ENCODE results near the gene HLX.

The HLX gene, protein sequence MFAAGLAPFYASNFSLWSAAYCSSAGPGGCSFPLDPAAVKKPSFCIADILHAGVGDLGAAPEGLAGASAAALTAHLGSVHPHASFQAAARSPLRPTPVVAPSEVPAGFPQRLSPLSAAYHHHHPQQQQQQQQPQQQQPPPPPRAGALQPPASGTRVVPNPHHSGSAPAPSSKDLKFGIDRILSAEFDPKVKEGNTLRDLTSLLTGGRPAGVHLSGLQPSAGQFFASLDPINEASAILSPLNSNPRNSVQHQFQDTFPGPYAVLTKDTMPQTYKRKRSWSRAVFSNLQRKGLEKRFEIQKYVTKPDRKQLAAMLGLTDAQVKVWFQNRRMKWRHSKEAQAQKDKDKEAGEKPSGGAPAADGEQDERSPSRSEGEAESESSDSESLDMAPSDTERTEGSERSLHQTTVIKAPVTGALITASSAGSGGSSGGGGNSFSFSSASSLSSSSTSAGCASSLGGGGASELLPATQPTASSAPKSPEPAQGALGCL

DNA sequence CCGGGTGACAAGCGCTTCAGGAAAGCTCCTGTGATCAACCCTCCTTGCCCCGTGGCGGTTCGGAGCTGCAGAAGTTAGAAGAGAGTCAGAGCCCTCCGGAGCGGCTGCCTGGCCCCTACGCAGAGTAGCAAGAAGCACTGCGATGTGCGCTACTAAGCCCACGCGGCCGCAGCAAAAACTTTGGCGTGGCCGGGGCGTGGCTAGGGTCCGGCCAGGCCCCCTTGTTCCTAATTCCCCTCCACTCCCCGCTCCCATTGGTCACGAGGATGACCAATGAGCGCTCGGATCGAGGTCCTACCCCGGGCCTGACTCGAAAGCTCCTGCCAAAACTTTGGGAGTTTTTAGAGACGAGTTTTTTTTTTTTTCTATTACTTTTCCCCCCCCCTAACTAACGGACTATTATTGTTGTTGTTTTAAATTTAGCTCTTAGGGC, at the start of gene HLX:
TSS of gene HLX (plus strand) at position 368 of the 433 bp plus-strand sequence. CDS start 415 bp downstream, outside the sequence.
- DNase-seq (ENCODE audit: low read depth in 3 of 3): no peak

DNA sequence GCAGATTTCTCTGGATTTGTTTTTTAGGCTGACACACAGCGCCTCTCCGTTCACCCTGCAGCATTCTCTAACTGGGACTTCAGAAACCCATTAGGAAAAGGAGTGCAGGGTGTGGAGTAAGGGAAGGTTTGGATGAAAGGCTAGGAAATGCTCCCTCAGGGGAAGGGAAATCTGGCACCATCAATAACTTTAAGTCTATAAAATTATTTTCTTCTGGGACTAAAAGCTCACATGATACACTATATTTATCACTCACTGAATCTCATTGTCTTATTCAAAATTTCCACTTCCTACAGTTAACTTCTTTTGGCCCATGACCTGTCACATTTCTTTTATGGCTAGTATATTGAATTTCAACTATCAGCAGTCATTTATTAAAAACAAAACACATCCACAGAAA, 45.8 kb upstream of the HLX start:
- no peak for DNase-seq (ENCODE audit: low read depth in 3 of 3)

DNA sequence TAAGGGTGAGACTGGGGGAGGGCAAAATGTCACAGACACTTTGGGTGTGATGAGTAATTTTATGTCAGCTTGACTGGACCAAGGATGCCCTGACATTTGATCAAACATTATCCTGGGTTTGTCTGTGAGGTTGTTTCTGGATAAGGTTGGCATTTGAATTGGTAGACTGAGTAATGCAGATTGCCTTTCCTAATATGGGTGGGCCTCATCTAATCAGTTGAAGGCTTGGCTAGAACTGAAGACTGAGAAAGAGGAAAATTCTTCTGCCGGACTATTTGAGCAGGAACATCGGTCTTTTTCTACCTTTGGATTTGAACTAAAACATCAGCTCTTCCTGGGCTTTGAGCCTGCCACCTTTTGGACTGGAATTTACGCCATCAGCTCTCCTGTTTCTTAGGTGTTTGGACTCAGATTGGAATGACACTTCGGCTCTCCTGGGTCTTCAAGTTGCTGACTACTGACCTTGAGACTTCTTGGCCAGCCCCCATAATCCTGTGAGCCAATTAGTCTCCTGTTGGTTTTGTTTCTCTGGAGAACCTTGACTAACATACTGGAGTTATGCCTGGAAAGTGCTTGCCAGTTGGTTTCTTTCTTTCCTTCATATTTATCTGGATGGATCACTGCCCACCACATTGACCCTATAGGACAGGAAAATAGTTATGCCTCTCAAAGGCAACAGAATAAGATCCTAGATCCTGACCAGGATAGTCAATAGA, 44.9 kb upstream of the HLX start:
- DNase-seq (ENCODE audit: low read depth in 3 of 3): no peak

DNA sequence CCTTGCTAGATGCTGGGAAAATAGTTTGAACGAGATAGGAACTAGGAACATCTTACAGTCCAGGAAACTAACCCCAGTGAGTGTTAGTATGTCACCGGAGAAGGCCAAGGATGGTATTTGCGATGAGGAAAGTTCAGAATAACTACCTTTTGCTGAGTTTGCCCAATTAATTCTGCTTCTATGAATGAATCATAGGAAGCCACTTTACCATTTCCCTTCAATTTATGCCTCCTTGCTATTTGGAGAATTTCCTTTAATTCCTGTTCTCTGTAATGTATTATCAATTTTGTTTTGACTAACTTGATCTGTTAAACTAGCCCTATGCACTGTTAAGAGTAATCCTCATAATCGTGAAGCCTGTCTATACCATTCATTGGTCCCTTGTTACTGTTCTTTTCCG, 40.7 kb upstream of the HLX start:
- DNase-seq (ENCODE audit: low read depth in 3 of 3): no peak

DNA sequence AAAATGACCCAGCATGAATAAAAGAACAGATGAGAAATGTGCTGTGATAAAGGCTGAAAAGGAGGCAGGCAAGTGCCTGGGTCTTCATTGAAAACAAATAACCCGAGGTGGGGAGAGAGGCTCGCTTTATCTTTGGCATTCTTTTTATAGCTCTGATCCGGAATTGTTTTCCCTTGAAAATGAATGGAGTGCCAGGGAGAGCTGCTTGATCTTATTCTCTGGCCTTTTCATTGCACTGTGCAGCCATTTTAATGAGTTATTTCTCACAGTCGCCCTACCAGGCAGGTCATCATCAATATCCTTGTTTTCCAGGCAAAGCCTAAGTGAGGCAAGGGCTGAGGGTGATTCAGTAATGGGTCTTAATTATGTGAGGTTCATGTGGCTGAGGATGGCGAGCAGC, 39.8 kb upstream of the HLX start:
- no peak for DNase-seq (ENCODE audit: low read depth in 3 of 3)

DNA sequence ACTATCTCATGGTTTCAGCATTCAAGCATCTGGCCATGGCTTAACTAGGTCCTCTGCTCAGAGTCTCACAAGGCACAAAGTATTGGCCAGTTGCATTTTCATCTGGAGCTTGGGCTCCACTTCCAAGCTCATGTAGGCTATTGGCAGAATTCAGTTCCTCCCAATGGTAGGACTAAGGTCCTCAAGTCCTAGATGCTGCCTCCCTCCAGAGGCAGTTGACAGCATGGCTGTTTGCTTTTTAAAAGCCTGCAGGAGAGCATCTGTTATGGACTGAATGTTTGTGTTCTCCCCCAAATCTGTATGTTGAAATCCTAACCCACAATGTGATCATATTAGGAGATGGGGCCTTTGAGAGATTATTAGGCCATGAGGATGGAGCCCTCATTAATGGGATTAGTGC, 38.0 kb upstream of the HLX start:
- DNase-seq (ENCODE audit: low read depth in 3 of 3): no peak

DNA sequence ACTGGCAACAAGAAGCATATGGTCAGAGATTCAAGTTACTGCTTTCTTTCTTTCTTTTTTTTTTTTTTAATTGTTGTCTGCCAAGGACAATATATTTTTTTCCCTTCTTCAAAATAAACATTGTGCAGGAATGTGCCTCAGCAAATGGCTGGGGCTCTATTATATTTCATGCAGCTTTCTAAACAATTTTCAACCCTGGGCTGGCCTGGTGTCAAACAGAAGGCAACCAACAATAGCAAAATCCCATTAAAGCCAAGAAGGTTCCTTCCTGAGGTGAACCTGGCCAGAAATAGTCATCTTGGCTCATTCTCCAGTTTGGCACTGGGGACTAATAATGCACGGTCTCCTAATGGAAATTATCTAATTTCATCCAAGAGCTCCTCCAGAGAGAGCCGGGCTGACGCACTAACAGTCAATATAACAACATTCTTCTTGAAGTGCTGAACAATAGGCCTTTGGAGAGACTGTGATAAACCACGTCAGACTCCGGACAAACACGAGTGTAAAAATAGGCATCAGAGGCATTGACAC, 35.7 kb upstream of the HLX start:
- DNase-seq (ENCODE audit: low read depth in 3 of 3): no peak

DNA sequence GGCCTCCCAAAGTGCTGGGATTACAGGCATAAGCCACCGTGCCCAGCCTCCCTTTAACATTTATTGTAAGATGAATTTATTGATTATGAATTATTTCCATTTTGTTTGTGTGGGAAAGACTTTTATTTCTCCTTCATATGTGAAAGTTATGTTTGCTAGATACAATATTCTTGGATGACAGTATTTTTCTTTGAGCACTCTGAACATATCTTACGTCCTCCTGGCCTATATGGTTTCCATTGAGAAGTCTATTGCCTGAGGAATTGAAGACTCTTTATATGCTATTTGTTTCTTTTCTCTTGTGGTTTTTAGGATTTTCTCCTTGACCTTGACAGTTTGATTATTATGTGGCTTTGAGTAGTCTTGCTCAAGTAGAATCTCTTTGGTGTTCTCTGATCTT, 26.8 kb upstream of the HLX start:
- DNase-seq (ENCODE audit: low read depth in 3 of 3): no peak

DNA sequence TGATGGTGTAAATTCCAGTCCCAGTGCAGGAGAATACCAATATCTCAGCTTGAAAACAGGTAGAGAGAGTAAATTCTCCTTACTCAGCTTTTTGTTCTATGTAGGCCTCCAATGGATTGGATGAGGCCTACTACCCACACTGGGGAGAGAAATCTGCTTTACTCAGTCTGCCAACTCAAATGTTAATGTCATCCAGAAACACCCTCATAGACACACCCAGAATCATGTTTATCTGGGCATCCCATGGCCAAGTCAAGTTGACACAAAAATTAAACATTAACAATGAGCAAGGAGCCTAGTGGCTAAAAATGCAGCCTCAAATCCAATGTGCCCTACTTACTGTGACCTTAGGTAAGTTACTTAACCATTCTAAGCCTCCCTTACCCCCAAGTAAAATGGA, 6.9 kb upstream of the HLX start:
- DNase-seq (ENCODE audit: low read depth in 3 of 3): no peak

DNA sequence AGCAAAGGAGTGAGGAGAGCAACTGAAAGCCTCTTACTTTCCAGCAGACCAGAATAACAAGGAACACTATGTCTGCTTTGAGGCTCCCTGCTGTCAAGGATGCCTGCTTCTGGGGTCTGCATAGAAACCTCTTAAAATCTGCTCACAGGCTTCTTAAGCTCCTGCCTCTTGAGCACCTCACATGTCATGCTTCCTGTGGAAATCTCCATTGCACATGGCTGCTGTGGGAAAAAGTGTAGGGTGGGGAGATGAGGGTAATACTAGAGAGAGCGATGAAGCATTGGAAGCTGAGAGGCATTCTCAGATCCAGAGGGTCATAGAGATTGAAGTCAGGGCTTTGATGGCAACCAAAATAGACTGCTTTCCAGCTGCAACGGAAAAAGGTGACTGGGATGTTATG, 6.2 kb upstream of the HLX start:
- DNase-seq (ENCODE audit: low read depth in 3 of 3): no peak

DNA sequence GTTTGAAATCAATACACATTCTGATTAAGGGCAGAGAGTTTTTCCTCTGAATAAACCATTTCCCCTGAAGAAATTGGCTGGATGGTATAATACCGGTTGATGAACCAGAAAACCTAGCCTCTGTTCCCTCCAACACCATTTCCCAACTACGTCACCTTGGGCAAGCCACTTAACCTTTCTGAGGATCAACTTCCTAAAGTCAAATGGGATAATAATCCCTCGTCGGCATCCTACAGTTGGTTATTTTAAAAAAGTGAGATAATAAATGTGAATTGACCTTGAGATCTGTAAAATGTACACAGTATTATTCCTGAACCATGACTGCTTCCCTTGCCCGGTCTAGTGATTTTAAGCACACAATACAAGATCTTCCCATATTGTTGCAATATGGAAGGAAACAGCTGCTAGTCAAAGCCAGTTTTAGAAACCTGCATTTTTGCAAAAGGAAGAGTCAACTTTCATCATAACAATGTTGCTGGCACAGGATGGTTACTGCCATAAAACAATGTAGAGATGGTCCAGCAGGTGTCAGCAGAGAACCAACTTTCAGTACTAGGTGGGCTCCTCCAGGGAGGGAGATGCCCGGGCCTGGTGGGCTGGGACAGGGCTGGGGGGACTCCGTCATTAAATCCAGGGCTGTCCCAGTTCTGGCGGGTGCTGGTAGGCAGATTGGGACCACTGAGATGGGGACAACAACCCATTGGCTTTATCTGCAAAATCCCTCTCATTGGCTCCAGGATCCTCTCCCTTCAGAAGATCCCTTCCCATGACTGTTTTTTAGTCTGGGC, 5.2 kb upstream of the HLX start:
- no peak for DNase-seq (ENCODE audit: low read depth in 3 of 3)

DNA sequence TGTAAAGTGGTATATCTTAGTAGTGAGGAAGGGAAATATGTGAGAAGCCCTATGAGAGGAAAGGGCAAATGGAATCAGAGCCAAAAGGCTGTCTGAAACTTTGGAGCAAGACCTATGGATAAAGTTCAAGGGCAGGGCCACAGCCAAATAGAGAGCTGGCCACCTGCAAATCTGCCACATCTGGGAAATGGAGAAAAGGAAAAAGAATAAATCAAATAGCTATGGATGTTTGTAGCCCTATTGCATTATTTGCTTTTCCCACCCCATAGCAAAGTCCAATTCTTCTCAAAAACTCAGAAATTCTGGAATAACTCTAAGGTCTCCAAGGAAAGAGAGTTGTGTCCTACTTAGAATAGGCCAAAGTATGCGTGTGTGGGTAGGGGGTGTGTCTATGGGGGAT, 4.0 kb upstream of the HLX start:
- DNase-seq (ENCODE audit: low read depth in 3 of 3): no peak

DNA sequence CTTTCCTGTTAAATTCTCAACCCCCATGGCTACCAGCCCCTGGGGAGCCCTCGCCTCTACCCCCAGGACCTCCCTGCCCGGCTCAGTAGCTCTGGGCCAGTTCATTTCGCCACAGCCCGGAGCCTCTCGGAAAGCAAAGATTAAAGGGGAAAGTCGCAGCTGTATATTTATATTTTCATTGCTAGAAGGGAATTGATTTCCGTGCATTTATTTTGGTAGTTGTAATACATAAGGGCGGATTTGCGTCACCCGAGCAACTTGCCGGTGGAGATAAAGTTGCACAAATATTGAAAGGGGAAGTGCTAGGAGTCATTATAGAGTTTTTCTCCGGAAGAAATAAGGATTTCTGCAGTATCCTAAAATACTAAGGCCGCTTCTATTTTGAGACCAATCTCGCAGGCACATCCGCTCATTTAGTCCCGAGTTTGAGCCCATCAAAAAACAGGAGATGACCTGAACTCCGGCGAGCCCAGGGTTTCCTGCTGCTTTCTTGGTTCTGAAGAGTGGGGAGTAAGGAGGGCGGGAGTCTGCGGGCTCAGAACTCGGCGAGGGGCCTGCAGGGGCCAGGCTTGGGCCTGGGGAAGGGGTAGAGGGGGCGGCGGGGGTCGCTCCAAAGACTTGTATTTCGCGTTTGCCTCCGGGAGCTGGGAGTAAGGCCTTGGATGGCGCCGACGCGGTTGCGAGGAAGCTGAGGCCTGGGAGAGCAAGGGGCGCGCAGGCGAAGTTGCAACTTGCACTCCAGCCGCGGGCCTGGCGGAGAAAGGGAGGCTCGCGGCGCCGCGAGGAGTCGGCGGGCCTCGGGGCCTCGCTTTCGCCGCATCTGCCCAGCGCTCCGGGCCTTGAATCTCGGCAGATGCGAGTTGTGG, 2.5 kb upstream of the HLX start:
- no peak for DNase-seq (ENCODE audit: low read depth in 3 of 3)

DNA sequence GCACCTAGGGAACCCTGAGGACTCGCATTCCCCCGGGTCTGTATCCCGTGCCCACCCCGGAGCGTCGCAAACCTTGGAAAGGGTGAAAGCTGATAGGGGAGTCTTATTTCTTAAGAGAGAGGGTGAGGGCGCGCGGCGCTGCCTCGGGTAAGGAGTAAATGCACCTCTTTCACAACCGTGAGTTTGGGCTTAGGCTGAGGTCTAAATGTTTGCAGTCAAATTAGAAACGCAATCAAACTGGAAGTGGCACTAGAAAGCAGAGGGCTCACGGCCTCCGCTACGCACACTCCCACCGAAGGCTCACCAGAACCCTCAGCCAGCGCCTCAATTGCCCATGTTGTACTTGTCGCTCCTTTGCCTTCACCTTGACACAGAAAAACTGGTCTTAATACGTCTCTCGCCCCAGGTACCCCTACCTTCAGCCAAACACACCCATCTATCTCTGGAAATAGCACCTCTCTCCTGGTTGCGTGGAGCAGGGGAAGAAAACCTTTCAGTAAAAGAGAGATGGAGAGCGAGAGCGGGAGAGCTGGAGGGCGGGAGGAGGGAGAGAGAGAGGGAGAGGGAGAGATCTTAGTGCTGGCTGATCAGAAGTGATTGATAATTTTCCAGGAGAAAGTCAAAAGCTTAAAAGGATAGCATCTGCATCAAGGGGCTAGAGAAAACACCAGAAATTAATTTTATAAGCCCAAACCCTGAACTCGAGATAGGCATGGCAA, 1.7 kb upstream of the HLX start:
- DNase-seq (ENCODE audit: low read depth in 3 of 3): no peak

DNA sequence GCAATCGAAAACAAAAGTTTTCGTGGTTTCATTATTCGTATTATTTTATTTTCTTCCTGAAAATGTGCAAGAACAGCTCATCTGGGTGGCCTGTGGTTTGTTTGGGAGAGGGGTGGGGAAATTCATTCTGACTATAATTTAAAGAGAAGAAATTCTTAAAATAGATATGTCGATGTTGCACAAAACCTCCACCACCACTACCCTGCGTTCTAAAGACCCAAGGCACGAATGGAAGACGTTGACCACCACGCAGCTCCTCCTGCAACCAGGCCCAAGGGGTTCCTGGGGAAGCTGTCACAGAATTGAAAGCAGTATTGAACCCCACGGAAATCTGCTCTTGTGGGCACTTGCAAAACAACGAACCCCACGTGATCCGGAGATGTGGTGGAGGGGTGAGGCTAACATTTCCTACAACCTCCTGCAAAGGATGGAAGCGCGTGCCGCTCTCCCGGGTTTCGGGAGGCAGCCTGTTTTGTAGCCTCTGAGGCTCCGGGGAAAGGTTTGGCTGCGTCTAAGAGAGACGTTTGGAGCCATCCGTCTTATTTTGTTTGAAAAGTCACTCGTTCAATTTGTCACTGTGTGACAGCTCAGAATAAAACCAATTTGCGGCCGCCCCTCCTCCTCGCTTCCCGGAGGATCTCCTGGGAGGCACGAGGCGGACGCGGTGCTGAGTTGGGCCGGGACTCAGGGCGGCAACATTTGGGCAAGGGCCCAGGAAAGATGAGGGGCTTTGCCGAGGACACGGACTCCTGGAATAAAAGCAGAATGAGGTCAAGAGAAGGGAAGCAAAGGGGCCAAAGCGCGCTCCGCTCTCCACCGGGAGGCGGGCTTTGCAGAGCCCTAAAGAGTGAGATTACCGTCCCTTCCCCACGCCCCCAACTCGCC, 810 bp upstream of the HLX start:
- DNase-seq (ENCODE audit: low read depth in 3 of 3): no peak

DNA sequence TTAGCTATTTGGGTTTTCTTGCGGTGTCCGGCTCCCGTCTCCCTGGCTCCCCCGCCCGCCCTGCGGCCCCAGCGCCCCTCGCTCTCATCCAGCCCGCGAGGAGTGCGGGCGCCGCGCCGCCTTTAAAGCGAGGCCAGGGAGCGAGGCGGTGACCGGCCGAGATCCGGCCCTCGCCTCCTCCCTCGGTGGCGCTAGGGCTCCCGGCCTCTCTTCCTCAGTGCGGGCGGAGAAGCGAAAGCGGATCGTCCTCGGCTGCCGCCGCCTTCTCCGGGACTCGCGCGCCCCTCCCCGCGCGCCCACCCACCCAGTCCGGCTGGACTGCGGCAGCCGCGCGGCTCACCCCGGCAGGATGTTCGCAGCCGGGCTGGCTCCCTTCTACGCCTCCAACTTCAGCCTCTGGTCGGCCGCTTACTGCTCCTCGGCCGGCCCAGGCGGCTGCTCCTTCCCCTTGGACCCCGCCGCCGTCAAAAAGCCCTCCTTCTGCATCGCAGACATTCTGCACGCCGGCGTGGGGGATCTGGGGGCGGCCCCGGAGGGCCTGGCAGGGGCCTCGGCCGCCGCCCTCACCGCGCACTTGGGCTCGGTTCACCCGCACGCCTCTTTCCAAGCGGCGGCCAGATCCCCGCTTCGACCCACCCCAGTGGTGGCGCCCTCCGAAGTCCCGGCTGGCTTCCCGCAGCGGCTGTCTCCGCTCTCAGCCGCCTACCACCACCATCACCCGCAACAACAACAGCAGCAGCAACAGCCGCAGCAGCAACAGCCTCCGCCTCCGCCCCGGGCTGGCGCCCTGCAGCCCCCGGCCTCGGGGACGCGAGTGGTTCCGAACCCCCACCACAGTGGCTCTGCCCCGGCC, 492 bp downstream of the HLX start:
- no peak for DNase-seq (ENCODE audit: low read depth in 3 of 3)

DNA sequence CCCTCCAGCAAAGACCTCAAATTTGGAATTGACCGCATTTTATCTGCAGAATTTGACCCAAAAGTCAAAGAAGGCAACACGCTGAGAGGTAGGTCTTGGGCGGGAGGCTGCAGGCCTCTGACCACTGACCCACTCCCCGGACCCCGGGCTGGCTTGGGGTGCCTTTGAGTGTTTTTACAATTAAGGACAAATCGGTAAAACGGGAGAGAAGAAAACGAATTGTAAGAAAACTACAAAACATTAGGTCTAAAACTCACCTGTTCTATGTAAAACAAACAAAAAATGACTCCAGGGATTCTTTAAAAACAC, 1.1 kb downstream of the HLX start:
- DNase-seq (ENCODE audit: low read depth in 3 of 3): no peak

DNA sequence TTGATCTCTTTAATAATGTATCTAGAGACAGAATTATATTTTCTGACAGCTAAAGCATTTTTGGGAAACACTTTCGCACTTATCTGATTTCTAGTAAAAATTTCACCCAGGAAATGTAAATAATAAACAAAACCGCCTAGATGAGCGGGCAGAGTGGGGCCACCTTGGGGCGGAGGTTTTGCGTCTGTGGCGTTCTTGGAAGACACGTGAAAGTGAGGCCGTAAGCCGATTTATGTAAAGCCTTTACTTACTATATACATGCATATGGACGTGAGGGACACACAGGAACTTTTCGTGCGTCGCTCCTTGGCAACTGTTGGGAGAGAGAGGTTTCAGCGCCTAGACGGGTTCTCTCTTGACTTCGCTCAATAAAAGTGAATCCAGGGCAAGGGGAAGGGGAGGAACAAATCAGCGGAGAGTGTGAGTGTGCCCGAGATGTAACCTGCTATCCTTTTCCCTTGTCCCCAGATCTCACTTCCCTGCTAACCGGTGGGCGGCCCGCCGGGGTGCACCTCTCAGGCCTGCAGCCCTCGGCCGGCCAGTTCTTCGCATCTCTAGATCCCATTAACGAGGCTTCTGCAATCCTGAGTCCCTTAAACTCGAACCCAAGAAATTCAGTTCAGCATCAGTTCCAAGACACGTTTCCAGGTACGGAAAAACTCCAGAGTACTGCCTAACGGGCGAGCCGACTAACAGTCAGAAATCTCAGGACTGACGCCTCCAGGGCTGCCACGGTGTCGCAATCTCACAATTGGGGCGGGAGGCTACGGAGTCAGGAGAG, 1.7 kb downstream of the HLX start:
- peak in 1 of 3 donors; percentile 13 for DNase-seq (ENCODE audit: low read depth in 3 of 3)
